GM19043 (cell line): ENCODE measurements around the gene COPE.
"Not testable (repeated sequence)": the region's sequence is repeated elsewhere in the genome, so short reads cannot be mapped to it uniquely, and the experiment has no call there.

Experiments
- ATAC-seq: cut with Tn5 transposase; IDR thresholded peaks from one replicate; pipeline ENCODE4 v1.9.1; 2021; ENCODE audit warnings: low read depth; ENCODE audit not compliant: unreplicated experiment

COPE gene

DNA sequence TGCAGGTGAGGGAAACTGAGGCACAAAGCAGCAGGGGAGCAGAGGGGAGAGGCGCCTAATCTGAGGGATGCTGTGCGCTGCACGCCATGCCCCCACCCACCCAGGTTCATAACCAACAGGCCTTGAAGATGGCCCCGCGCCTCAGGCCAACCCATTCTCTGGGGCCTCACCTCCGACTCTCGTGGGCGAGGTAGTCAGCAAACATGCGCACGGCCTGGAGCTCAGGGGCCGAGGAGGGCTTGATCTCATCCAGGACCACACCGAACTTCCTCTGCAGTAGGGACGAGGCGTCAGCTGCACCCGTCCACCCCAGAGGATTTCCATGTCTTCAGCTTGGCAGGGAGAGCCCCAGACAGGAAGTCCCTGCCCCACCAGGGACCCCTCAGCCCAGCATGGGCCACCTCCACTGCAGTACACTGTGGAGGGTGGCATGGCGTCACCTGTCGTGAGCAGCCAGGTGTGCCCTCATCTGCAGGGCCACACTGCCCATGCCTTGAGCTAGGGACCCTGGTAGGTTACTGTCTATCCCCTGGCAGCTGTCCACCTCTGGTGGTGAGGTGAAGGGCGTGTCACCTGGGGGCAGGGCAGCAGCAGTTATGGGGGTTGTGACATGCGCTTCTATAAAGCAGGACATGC lies 8.3 kb downstream of the COPE start:
- ATAC-seq: no peak

DNA sequence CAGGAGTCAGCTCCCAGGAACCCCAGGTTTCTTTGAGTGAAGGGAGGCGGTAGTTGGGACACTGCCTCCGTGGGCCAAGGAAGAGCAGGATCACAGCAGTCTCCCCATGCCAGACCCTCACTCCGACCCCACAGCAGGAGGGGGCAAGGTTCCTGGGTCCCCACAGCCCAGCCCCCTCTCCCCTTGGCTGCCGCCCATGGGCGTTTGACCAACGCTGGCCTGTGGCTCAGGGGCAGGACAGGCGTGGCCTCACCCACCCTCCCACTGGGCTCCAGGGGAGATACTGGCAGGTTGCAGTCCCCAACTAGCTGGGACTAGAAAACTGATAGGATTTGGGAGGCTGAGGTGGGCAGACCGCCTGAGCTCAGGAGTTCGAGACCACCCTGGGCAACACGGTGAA lies 9.2 kb downstream of the COPE start:
- ATAC-seq: no peak

DNA sequence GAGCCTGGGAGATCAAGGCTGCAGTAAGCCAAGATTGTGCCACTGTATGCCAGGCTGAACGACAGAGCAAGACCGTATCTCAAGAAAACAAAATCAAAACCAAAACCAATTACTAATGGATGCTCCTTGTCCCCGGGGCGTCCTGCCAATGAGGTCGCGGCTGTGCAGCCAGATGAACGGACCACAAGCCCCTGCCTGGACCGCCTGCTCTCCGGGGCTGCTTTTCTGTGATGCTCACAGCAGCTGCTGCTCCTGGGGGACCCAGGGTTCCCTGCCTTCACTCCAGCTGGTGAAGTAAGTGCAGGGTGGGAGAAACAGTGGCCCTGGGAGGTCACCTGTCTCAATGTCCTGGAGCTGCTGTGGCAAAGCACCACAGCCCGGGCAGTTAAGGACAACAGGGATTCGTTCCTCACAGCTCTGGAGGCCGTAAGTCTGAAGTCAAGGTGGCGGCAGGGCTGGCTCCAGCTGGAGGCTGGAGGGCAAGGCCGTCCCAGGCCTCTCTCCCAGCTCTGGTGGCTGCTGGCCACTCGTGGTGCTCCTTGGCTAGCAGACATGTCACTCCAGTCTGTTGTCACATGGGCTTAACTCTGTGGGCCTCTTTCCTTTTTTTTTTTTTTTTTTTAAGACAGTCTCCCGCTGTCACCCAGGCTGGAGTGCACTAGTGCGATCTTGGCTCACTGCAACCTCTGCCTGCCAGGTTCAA lies 10.1 kb downstream of the COPE start:
- ATAC-seq: no peak

DNA sequence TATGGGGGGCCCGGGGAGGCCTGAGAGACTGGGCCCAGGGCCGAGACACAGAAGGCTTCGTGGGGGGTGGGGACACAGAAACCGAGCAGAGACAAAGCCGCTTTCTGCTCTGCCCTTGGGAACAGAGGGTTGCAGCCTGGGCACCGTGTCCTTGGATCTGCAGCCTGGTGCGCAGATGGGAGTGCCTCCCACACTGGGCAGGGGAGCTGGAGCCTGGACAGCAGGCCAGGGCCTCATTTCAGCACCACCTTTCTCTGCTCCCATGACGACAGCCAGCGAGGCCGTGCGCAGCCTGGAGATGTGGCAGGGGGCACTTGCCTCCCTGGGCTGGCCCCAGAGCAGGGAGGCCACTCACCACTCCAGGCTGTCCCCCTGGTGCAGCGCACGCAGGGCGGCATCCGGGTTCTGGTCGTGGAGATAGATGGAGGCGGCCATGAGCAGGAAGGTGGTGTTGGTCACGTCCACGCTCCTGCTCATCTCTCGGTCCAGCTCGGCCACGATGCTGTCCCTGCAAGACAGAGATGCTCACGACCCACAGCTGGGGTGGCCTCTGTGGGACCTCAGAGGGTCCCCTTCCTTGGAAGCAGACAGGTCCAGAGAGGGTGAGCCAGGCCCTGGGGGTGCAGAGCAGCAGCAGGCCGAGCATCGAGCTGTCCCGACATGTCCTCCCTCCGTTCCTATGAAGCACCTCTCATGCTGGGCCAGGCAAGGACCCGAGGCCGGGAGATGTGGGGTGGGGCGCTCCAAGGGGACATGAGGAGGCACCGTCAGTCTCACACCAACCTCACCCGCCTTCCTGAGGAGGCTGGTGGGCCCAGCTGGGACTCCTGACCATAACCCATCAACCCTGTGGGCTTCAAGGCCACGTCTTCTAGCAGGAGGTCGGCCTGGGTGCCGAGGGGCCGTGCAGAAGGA lies 12.3 kb downstream of the COPE start:
- no peak for ATAC-seq

DNA sequence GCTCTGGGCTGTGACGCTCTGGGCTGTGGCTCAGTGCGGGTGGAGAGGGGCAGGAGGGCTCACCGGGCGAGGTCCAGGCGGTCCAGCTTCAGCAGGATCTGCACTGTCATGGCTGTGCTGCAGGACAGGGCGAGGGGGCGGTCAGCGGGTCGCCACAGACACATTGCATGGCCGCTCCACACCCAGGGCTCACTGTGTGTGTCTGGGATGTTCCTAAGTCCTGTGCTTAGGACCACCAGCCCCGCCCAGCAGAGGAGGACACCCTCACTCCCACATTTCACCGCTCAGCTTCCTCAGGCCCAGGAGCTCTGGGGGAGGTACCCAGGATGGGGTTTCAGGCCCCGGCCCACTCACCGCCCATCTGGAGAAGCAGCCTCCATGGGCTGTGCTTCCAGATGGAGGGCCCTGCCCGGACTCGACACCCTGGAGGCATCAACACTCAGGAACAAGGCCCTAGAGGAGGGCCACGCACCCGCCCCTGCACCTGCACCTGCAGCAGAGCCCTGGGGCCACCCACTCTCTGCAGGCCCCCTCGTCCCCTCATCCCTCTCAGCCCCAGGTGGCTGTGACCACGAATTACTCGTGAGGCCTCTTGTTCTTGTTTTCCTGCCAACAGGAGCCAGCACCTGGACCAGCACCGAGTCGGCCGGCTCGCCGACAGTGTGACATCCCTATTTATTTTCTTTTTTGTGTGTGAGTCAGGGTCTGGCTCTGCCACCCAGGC lies 13.5 kb downstream of the COPE start:
- ATAC-seq: no peak

DNA sequence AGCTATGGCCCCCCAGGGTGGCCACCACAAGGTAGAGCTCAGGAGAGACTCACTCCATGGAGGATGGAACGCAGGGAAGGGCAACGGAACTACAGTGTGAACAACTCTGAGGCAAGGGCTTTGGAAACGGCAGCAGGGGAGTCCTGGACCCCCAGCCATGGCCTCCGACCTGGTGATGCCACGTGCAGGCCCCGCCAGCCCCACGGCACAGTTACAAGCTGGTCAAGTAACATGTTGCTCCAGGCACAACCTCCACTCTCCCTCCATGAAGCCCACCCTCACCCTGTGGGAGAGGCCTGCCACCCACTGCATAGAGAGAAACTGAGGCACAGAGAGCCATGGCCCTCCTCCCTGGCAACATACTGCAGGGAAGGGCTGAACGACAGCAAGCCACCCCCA lies 14.1 kb downstream of the COPE start:
- ATAC-seq: no peak

DNA sequence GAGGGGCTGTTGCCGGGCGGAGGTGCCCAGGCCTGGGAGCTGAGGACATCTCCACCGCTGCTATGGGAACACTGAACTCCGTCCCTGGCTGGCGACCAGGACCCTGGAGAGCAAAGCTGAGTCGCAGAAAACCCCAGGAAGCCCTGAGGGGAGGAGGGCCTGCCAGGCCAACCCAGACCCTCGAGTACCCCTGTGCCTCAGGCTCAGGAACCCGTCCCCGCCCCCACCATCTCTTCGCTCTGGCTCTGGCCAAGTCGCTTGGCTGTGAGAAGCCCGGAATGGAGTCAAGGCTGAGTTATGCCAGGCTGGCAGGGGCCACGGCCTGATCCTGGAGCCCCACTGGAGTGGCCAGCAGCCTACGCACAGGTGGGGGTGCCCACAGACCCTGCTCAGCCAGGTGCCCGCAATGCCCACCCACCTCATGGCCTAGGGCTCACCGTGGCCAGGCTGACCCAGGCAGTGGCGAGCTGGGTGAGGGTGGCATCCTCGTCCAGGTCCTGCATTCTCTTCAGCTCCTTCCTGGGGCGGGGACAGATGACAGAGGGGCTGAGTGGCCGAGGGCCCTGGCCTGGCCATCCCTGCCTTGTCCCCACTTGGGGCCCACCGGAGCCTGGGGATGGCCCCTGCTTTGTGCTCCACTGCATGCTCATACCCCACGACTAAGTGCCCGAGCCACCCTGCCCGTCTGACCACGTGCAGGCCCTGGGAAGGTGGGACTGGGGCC lies 14.7 kb downstream of the COPE start:
- ATAC-seq: no peak

DNA sequence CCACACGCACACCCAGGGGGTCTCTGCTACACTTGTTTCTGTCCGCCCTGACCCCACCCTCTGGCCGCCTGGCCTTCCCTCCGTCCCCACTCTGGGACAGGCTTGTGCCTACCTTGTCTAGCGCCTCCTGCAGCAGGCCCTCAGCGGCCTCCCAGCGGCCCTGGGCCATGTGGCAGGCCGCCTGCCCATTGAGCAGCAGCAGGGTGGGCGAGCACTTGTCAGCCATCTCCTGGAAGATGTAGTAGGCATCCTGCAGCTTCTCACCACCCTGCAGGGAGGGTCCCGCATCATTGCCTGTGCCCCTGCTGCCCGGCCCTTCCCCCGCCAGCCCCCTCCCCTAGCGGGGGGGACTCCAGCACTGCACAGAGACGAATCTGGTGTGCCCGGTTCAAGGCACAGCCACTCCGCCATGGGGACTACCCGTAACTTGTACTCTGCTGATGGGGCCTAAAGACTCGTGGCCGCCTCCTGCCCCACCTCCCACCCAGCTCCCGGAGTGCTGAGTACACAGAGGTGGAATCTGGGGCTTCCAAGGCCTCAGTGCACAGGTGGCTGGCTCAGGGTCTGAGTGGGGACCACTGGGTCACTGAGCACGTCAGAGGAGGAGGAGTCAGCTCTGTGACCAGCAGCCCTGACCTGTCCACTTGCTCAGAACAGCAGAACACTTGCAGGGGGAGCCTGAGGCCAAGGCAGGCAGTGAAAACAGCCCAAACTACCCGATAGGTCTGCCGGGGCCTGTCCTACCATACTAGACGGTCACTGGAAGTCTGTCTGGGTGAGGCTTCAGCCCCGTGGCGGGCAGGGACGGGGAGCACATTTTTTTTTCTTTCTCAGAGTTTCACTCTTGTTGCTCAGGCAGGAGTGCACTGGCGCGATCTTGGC lies 15.8 kb downstream of the COPE start:
- no peak for ATAC-seq

DNA sequence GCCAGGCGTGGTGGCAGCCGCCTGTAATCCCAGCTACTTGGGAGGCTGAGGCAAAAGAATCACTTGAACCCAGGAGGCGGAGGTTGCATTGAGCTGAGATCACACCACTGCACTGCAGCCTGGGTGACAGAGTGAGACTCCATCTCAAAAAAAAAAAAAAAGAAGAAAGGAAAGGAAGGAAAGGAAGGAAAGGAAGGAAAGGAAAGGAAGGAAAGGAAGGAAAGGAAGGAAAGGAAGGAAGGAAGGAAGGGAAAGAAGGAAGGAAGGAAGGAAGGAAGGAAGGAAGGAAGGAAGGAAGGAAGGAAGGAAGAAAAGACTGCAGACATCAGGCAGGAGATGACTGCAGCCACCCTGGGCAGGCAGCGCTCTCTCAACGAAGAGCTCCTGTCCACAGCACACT lies 16.7 kb downstream of the COPE start:
- ATAC-seq: not testable (repeated sequence)

DNA sequence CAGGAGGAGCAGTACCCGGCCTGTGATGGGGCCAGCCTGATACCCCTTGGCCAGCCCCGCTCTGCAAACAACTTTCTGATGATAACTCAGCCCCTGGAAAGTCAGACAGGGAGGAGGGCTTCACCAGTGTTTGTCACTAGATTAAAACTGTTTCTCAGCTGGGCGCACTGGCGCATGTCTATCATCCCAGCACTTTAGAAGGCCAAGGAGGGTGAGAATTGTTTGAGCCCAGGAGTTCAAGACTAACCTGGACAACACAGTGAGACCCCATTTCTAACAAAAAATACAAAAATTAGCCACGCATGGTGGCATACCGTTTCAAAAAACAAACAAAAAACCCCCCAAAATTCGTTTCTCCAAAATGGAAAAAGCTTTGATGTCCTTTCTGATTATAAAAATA lies 17.7 kb downstream of the COPE start:
- ATAC-seq: no peak

DNA sequence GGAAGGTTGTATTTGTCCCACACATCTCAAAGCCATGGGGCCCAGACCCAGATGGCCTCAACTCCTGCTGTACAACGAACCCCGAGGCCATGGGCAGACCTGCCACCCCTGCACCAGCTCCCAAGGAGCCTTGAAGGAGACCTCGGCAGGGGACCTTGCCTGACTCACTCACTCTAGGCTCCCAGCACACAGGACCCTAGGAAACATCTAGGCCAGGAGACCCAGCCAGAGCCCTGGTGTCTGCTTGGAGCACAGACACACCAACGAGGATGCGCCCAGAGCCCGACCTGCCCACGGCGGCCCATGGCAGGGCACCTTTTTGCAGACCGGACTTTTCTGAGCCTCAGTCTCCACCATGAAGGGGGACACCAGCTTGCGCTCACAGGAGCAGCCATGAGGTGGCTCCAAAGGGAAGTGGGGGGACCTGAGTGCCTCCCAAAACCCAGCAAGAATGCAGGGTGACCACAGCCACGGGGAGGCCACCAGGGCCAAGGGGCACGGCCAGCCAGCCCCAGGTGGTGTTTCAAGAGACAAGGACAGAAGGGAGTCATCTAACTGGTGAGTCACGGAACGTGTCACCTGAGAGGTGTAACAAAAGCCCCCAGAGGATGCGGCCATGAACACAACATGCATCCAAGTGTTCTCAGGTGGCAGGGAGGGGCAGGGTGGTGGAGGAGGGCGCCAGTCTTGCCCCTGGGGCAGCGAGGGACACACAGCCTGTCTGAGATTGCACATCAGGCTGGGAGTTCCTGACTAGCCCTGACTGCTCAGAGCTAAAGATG lies 18.3 kb downstream of the COPE start:
- ATAC-seq: no peak

DNA sequence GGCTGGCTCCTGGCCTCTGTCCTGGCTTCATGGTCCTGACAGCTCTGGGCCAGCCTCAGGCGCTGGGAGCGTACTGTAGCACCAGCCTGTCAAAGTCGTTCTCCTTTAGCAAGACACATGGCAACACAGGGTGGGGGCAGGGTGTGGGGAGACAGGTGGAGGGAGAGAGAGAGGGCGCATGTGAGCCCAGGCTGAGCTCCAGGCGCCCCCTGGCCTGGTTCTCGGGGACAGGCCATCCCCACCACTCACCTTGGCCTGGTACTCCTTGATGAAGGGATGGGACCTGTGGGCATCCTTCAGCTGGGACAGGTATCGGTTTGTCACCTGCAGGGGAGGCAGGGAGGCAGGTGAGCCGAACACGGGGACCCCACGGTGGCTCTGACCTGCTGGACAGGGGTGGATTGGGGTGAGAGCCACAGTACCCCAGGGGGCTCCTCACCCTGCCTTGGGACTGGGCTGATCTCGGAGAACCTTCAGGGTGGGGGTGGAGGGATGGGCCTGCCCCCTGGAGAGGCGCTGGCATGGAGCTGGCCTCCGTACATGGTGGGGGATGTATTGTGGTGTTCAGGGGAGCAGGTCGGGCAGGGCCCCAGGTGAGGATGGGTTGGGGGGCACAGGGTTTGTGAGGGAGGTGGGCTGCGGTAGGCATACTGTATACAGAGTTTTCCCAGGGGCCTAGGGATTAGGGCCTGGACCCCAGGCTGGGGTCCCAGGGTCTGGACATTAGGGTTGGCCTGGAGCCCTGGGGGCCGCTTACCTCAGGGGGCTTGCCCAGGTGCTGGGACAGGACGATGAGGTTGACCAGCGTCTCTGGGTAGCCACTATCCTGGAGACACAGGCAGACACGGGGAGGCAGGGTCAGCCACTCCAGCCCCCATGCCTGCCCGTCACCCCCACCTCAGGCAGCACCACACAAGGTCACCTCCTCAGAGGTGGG lies 19.3 kb downstream of the COPE start:
- ATAC-seq: no peak

DNA sequence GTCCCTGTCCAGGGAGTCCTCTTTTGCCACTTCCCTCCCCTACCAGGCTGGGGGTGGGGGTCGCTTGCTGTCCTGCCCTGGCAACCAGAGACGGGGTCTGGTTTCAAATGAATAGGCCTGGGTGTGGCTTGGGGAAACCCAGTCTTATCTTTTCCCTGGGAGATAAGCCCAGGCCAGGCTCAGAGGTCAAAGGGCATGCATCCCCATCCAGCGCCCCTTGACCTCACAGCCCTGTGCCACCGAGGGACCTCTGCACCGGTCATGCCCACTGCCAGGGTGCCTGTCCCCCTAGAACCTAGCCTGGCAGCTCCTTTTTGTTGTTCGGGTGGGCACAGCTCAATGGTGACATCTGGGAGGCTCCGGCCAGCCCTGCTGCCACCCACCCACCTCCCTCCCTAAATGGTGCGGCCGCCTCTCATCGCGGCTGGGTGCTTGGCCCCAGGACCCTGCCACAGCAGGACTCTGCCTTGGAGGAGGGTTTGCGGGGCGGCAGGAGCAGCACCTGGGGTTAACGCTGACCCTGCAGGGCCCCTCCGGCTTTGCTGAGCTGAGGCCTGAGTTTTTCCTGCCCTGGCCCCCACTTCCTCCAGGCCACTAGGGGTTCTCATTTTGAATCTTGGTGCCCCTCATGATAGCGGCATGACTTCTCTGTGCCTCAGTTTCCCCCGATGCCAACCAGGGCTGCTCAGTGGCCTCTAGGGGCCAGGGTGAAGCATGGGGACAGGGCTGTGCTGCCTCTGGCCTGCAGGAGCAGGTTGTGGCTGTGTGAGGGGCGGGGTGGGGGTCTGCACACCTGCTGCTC lies 20.4 kb downstream of the COPE start:
- no peak for ATAC-seq

DNA sequence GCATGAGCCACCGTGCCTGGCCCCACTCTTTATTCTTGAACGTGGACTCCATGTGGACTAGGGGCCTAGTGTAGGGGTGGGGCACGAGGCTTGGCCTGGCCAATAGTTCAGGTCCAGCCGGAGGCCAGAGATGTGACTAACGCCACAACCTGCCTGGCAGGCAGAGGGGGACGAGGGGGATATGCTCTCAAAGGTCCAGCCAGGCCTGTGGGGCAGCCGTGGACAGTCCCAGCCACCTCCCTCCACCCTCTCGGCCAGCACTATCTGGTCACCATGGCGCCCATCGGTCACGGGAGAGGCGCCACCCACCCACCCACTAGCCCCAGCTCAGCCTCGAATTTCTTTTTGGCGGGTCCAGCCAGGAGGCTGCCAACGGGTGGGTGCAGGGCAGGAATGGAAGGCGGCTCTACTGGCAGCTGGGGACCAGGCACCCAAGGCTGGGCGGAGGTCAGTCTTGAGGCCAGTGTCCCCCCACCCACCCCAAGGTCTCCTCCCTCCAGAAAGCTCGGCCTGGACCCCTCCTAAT lies 21.0 kb downstream of the COPE start:
- ATAC-seq: no peak

DNA sequence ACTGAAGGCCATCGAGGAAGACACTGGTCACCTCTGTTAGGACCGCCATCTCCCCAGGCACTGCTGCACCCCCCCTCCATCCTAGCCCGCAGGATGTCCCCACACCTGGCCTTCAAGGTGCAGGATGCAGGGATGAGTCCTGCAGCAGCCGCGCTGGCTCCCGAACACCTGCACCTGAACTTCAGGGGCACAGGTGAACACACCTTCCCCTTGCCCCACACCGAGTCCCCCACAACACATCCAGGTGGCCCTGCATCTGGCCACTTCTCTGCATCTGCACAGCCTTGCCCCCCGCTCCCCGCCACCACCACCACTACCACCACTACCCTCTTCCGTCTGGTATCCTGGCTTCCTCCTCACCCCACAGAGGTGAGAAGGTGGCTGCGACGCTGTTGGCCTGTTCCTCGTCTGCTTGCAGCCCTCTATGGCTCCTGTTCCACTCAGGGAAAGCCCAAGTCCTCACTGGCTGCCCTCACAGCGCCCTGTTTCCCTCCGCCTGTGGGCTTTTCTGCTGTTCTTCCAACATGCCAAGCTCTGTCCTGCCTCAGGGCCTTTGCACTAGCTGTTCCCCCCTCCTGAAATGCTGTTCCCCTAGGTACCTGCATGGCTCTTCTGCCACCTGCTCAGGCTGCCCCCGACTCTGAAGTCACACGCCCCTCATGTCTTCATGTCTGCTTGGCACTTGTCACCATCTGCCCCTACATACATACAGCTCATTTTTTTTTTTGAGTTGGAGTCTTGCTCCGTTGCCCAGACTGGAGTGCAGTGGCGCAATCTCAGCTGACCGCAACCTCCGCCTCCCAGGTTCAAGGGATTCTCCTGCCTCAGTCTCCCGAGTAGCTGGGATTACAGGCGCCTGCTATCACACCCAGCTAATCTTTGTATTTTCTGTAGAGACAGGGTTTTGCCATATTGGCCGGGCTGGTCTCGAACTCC lies 21.8 kb downstream of the COPE start:
- no peak for ATAC-seq
